Posterior cingulate gyrus (tissue), 11 donors: ENCODE results near the gene DBF4B.
A peak's percentile ranks its signal among the peaks of the same experiment; 100 is the strongest.

ENCODE experiments used
- DNase-seq, 10 donors: peaks; one replicate each; pipeline versions ENCODE4 v3.0.0 to v3.0.0-alpha.2; 2020 to 2021; ENCODE audit warnings: mixed read lengths in 3 of 10
- intact Hi-C: fragments of 100-400 bp; cut with DNase I; formaldehyde crosslinking; loops from one replicate; pipeline ENCODE4 v1.15.1; 2023

DBF4B gene

GRCh38 chr17:44788139-44788538 is 79.7 kb downstream of the DBF4B start:
- intact Hi-C loops, result no loop called here
- DNase-seq, result peak in 3 of 10 donors; percentile 20 to 50 (median 43)

GRCh38 chr17:44792276-44792675 is 83.8 kb downstream of the DBF4B start:
- DNase-seq, result peak in 1 of 10 donors; percentile 24
- intact Hi-C loops, result no loop called here

- DNase-seq, result peak in 2 of 10 donors; percentile 70 to 84
- intact Hi-C loops, result no loop called here
Measured at GRCh38 chr17:44793885-44794842, 85.7 kb downstream of the DBF4B start.

- intact Hi-C loops, result no loop called here
- no peak for DNase-seq
Measured at GRCh38 chr17:44794851-44795413, 86.5 kb downstream of the DBF4B start.

- peak in 1 of 10 donors; percentile 18 for DNase-seq
Measured at GRCh38 chr17:44795421-44795820, 87.0 kb downstream of the DBF4B start.

GRCh38 chr17:44795928-44796327 is 87.5 kb downstream of the DBF4B start:
- intact Hi-C loops, result no loop called here
- peak in 1 of 10 donors; percentile 53 for DNase-seq

More at GRCh38 chr17:44795421-44795820, 87.0 kb downstream of the DBF4B start:
- intact Hi-C loops, result no loop called here

GRCh38 chr17:44796731-44797130 is 88.3 kb downstream of the DBF4B start:
- peak in 1 of 10 donors; percentile 19 for DNase-seq
- intact Hi-C loops, result no loop called here

GRCh38 chr17:44797802-44798201 is 89.3 kb downstream of the DBF4B start:
- intact Hi-C loops, result no loop called here
- DNase-seq, result no peak

GRCh38 chr17:44798356-44798755 is 89.9 kb downstream of the DBF4B start:
- no peak for DNase-seq
- intact Hi-C loops, result no loop called here
